ENCODE data around the gene EVPLL.
"Not testable (repeated sequence)": the region's sequence is repeated elsewhere in the genome, so short reads cannot be mapped to it uniquely, and the experiment has no call there.

The EVPLL gene

GRCh38 chr17:18377437-18378204, at the start of gene EVPLL:
TSS of gene EVPLL (plus strand) at chr17:18377778. CDS start at chr17:18380938, 3,160 bp downstream.
- DNase-seq = no peak

- DNase-seq = no peak
Measured at GRCh38 chr17:18328643-18329204, 48.9 kb upstream of the EVPLL start.

GRCh38 chr17:18331879-18332278, 45.7 kb upstream of the EVPLL start:
- no peak for DNase-seq

GRCh38 chr17:18332909-18333489, 44.6 kb upstream of the EVPLL start:
- no peak for DNase-seq

GRCh38 chr17:18338158-18338557, 39.4 kb upstream of the EVPLL start:
- DNase-seq = not testable (repeated sequence)

- DNase-seq = no peak
Measured at GRCh38 chr17:18339933-18340332, 37.6 kb upstream of the EVPLL start.

GRCh38 chr17:18344021-18344420, 33.6 kb upstream of the EVPLL start:
- no peak for DNase-seq

DNA sequence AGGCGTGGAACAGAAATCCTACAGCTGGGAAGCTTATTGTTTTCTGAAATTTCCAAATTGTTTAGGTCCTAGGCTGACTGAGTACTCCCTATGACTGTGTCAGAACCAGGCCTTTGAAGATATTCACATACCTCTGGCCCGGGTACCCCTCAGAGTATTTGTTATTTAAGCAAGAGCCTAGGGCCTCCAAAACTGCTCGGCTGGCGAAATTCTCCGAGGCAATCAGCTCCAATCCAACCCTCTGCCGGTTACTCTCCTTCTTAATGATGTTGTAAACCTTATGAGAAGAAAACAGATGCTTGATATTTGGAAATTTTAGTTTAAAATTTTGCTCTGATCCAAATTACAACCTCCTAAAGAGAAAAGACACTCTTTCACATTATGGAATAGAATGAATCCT, 24.0 kb upstream of the EVPLL start:
- DNase-seq = no peak

GRCh38 chr17:18356624-18357023, 21.0 kb upstream of the EVPLL start:
- no peak for DNase-seq

DNA sequence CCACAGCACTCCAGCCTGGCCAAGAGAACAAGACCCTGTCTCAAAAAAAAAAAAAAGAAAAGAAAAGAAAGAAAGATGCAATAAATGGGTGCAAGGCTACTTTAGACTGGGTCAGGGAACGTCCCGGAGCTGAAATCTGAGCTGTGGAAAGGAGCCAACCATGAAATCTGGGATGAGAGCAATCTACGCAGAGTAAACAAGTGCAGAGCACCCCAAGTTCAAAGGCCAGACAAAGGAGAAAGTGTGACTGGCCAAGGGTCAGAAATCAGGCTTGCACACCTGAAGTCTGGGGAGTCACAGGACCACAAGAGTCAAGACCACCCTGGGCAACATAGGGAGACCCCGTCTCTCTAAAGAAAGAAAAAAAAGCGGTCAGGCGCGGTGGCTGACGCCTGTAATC, 17.1 kb upstream of the EVPLL start:
- no peak for DNase-seq

- no peak for DNase-seq
Measured at GRCh38 chr17:18361837-18362697, 15.5 kb upstream of the EVPLL start.

DNA sequence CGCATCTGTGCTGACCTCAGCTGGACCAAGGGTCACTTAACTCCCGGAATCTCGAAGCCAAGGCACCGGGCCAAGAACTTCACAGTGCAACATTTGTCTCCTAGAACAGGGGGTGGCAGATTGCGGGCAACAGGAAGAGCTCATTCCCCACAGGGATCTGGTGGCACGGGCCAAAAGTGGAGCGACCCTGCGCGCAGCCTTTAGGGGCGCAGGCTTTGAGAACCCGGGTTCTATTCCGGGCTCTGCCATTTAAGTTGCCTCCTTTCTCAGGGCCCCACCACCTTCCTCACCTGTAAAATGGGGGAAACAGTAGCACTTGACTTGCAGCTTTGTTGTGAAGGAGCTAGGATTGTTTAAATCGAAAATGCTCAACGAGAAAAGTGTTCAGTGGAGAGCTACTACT, 14.9 kb upstream of the EVPLL start:
- peak; percentile 31 for DNase-seq

GRCh38 chr17:18363101-18364049, 14.2 kb upstream of the EVPLL start, which contains the start of gene SHMT1:
TSS of gene SHMT1 (minus strand) at chr17:18363550. CDS start at chr17:18355981, 7,569 bp downstream.
- DNase-seq = peak; percentile 84

GRCh38 chr17:18364166-18364565, 13.4 kb upstream of the EVPLL start:
- no peak for DNase-seq

GRCh38 chr17:18368946-18369345, 8.6 kb upstream of the EVPLL start:
- DNase-seq = no peak

- no peak for DNase-seq
Measured at GRCh38 chr17:18370761-18371160, 6.8 kb upstream of the EVPLL start.

DNA sequence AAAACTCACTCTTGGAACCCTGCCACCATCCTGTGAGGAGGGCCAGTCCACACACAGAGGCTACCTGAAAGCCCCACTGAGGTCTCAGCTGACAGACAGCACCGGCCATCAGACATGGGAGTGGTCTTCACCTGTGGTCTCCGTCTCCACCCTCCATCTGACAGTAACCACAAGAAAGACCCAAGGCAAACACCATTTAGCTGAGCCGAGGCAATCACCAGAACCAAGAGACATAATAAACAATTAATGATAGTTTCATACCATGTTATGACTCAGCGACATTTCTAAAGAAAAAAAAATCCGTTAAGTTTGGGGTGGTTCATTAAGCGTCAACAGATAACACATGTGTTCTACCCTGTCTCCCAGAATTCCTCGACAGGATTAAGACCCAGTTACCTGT, 6.1 kb upstream of the EVPLL start:
- no peak for DNase-seq

- not testable (repeated sequence) for DNase-seq
Measured at GRCh38 chr17:18373181-18373580, 4.4 kb upstream of the EVPLL start.

DNA sequence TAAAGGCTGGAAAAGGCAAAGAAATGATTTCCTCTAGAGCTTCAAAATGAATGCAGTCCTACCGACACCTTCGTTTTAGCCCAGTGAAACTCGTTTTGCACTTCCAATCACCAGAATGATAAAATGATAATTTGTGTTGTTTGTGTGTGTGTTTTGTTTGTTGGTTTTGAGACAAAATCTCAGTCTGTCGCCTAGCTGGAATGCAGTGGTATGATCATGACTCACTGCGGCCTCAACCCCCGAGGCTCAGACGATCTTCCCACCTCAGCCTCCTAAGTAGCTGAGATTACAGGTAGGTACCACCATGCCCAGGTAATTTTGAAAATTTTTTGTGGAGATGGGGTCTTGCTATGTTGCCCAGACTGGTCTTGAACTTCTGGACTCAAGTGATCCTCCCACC, 3.4 kb upstream of the EVPLL start:
- DNase-seq = no peak

DNA sequence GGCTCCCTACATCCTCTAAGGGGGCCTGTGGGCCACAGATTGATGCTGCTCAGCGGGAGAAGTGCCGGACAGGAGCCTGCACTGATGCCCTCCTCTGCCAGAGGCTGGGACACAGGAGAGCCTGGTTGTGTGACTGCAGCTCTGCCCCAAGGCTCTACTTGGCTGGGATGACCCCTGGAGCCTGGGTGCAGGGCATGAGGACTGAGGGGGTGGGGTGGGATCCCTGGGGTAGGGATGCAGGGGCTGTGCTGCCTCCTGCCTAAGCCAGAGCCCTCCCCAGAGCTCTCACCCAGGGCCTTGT, 577 bp downstream of the EVPLL start:
- no peak for DNase-seq

- DNase-seq = not testable (repeated sequence)
Measured at GRCh38 chr17:18378614-18379013, 1.0 kb downstream of the EVPLL start.

All from 8988T (cell line).